H1 (cell line): Measurements from ENCODE around the gene PDZRN3. TPM values are rescaled to one million over a fixed set of nuclear protein-coding genes. Genes with fewer than 3 reads are reported as not detected.

Experiments used
- CTCF ChIA-PET: fragments of 300-600 bp; sonication (Branson Sonifier 250); formaldehyde crosslinking; loops from one replicate; lab custom pipeline; 2021; ENCODE audit not compliant: partially characterized antibody; lab: Charles Lee
- POLR2A ChIA-PET: fragments of 300-600 bp; sonication (Branson Sonifier 250); formaldehyde crosslinking; loops from one replicate; lab custom pipeline; 2021; ENCODE audit warnings: inconsistent platforms; ENCODE audit not compliant: partially characterized antibody; lab: Charles Lee
- DNase-seq, 2 experiments: peaks; one replicate each; pipeline versions ENCODE4 v3.0.0 to v3.0.0-alpha.2; 2010 to 2022; ENCODE audit warnings: low spot score in 2 of 2, low read depth in 1 of 2, mixed read lengths in 1 of 2
- FAIRE-seq: peaks from 2 replicates; lab custom pipeline; 2011; peaks lifted over from hg19 to GRCh38; lab: Jason Lieb, UNC
- H2AFZ ChIP-seq: 2 replicates; pipeline ENCODE4 v1.8.1; 2012; ENCODE audit warnings: low read length, inconsistent platforms
- H2AK5ac ChIP-seq: 2 replicates; pipeline ENCODE4 v1.6.1; 2013; ENCODE audit warnings: low read depth, low read length
- H2BK120ac ChIP-seq: replicated peaks from 2 replicates; pipeline ENCODE3; 2013; ENCODE audit warnings: low read depth, low read length, inconsistent platforms
- H2BK12ac ChIP-seq: 2 replicates; pipeline ENCODE4 v1.6.1; 2013; ENCODE audit warnings: low read depth, low read length
- H2BK15ac ChIP-seq: 2 replicates; pipeline ENCODE4 v1.6.1; 2013; ENCODE audit warnings: low read length
- H2BK20ac ChIP-seq: 2 replicates; pipeline ENCODE4 v1.6.1; 2013; ENCODE audit warnings: low read length
- H2BK5ac ChIP-seq: 2 replicates; pipeline ENCODE4 v1.6.1; 2013; ENCODE audit warnings: low read depth, low read length
- H3K14ac ChIP-seq: 2 replicates; pipeline ENCODE4 v1.6.1; 2013; ENCODE audit warnings: inconsistent platforms; ENCODE audit not compliant: insufficient read length
- H3K18ac ChIP-seq: 2 replicates; pipeline ENCODE4 v1.6.1; 2013; ENCODE audit warnings: low read length; ENCODE audit errors: extremely low read depth
- H3K23ac ChIP-seq: 2 replicates; pipeline ENCODE4 v1.6.1; 2013; ENCODE audit warnings: inconsistent platforms; ENCODE audit not compliant: insufficient read length
- H3K23me2 ChIP-seq: 2 replicates; pipeline ENCODE4 v1.6.1; 2013; ENCODE audit warnings: low read depth, low read length
- H3K27ac ChIP-seq: 2 replicates; pipeline ENCODE4 v1.6.1; 2011; ENCODE audit warnings: low read depth, low read length, inconsistent platforms
- H3K27me3 ChIP-seq, 4 experiments: replicated peaks in 1 of 4; 1 replicate in 1 of 4; 2 replicates in 3 of 4; pipeline versions ENCODE4 v1.6.1 to v1.8.1; 2011 to 2013; ENCODE audit warnings: low read length in 3 of 4, mild to moderate bottlenecking in 3 of 4, inconsistent platforms in 2 of 4, mixed read lengths in 2 of 4, moderate library complexity in 1 of 4; ENCODE audit not compliant: control insufficient read depth in 3 of 4, insufficient read depth in 3 of 4; ENCODE audit errors: extremely low read depth in 1 of 4
- H3K36me3 ChIP-seq, 4 experiments: 2 replicates each; pipeline versions ENCODE4 v1.6.1 to v1.8.1; 2011 to 2013; ENCODE audit warnings: mild to moderate bottlenecking in 4 of 4, low read length in 3 of 4, moderate library complexity in 2 of 4, control low read depth in 1 of 4, inconsistent platforms in 1 of 4; ENCODE audit not compliant: insufficient read depth in 4 of 4, control insufficient read depth in 2 of 4
- H3K4ac ChIP-seq: replicated peaks from 2 replicates; pipeline ENCODE3; 2013; ENCODE audit warnings: low read length, low read depth, mixed read lengths, inconsistent platforms; ENCODE audit not compliant: insufficient read length
- H3K4me1 ChIP-seq, 4 experiments: replicated peaks in 1 of 4; 1 replicate in 1 of 4; 2 replicates in 3 of 4; pipeline versions ENCODE4 v1.6.1 to v1.8.1; 2011 to 2013; ENCODE audit warnings: low read length in 3 of 4, inconsistent platforms in 2 of 4, mixed read lengths in 1 of 4; ENCODE audit not compliant: insufficient read depth in 4 of 4, control insufficient read depth in 3 of 4
- H3K4me2 ChIP-seq, 2 experiments: 2 replicates each; pipeline versions ENCODE4 v1.6.1 to v1.8.1; 2011 to 2013; ENCODE audit warnings: low read depth in 2 of 2, low read length in 2 of 2, control low read depth in 1 of 2, inconsistent platforms in 1 of 2, mild to moderate bottlenecking in 1 of 2; ENCODE audit not compliant: insufficient read depth in 1 of 2
- H3K4me3 ChIP-seq, 4 experiments: fragments of 200-600, 300-600 bp in 1 of 4; sonication (generic), shearing (Covaris generic), sonication (Bioruptor Twin) in 1 of 4; 2 replicates each; pipeline versions ENCODE4 v1.5.1 to v1.8.1; 2011 to 2016; ENCODE audit warnings: low read length in 4 of 4, low read depth in 3 of 4, control low read depth in 2 of 4, inconsistent platforms in 2 of 4, mild to moderate bottlenecking in 2 of 4, mixed read lengths in 1 of 4, moderate library complexity in 1 of 4; ENCODE audit not compliant: insufficient read depth in 2 of 4; ENCODE audit errors: extremely low read depth in 1 of 4
- H3K56ac ChIP-seq: replicated peaks from 2 replicates; pipeline ENCODE3; 2013; ENCODE audit warnings: low read depth, mild to moderate bottlenecking, mixed read lengths, low read length, inconsistent platforms; ENCODE audit not compliant: insufficient read length
- H3K79me1 ChIP-seq: 2 replicates; pipeline ENCODE4 v1.6.1; 2013; ENCODE audit warnings: low read depth, low read length, control low read depth
- H3K79me2 ChIP-seq, 2 experiments: 2 replicates each; pipeline versions ENCODE4 v1.6.1 to v1.8.1; 2012 to 2013; ENCODE audit warnings: low read length in 2 of 2, mild to moderate bottlenecking in 2 of 2, inconsistent platforms in 1 of 2; ENCODE audit not compliant: insufficient read depth in 2 of 2, control insufficient read depth in 1 of 2
- H3K9ac ChIP-seq, 4 experiments: replicated peaks in 1 of 4; 1 replicate in 1 of 4; 2 replicates in 3 of 4; pipeline versions ENCODE4 v1.6.1 to v1.8.1; 2011 to 2013; ENCODE audit warnings: low read depth in 3 of 4, low read length in 3 of 4, control low read depth in 2 of 4, mild to moderate bottlenecking in 2 of 4, moderate library complexity in 2 of 4, inconsistent platforms in 1 of 4; ENCODE audit errors: extremely low read depth in 1 of 4
- H3K9me3 ChIP-seq, 2 experiments: 2 replicates each; pipeline versions ENCODE4 v1.6.1 to v1.8.1; 2012 to 2013; ENCODE audit warnings: mild to moderate bottlenecking in 2 of 2, moderate library complexity in 2 of 2, control low read depth in 1 of 2, inconsistent platforms in 1 of 2, low read depth in 1 of 2, low read length in 1 of 2, mixed read lengths in 1 of 2; ENCODE audit not compliant: insufficient read depth in 2 of 2
- H4K20me1 ChIP-seq, 2 experiments: replicated peaks in 1 of 2; 2 replicates each; pipeline versions ENCODE3 to v1.8.1; 2011 to 2013; ENCODE audit warnings: inconsistent platforms in 2 of 2, low read length in 2 of 2, mild to moderate bottlenecking in 1 of 2; ENCODE audit not compliant: insufficient read depth in 2 of 2, control insufficient read depth in 1 of 2
- H4K5ac ChIP-seq: 2 replicates; pipeline ENCODE4 v1.6.1; 2013; ENCODE audit warnings: low read length, low read depth, mixed read lengths, inconsistent platforms; ENCODE audit not compliant: insufficient read length
- H4K8ac ChIP-seq: 2 replicates; pipeline ENCODE4 v1.8.0; 2013; ENCODE audit warnings: mild to moderate bottlenecking, moderate library complexity, low read length, inconsistent platforms; ENCODE audit not compliant: insufficient read depth; ENCODE audit errors: extremely low read depth
- H4K91ac ChIP-seq: replicated peaks from 2 replicates; pipeline ENCODE3; 2013; ENCODE audit warnings: low read length, mixed read lengths, inconsistent platforms; ENCODE audit not compliant: insufficient read length
- BACH1 ChIP-seq: IDR thresholded peaks from 2 replicates; pipeline ENCODE4 v1.6.1; 2012; ENCODE audit warnings: low read length, improper control_type of control experiment
- GABPA ChIP-seq: IDR thresholded peaks from 2 replicates; pipeline ENCODE4 v1.6.1; 2011; ENCODE audit warnings: mild to moderate bottlenecking, low read length, moderate library complexity, borderline replicate concordance; ENCODE audit not compliant: insufficient read depth
- WGBS, 2 experiments: shearing (Covaris generic) in 1 of 2; methylation state at CpG; one replicate each; pipeline versions ENCODE4 v1.1.6 to v1.1.7; 2013 to 2015; ENCODE audit warnings: low lambda C conversion rate in 2 of 2, mixed read lengths in 2 of 2, inconsistent platforms in 1 of 2, low coverage in 1 of 2, missing lambda C conversion rate in 1 of 2; ENCODE audit not compliant: insufficient replicate concordance in 2 of 2, insufficient coverage in 1 of 2, insufficient read length in 1 of 2; ENCODE audit errors: extremely low coverage in 1 of 2, missing lambda C conversion rate in 1 of 2; 5-methylcytosine and 5-hydroxymethylcytosine counted together
- polyA plus RNA-seq, 7 experiments: library from polyadenylated mRNA; depleted of rRNA in 3 of 7; stranded (reverse) in 5 of 7; unstranded in 2 of 7; fragments of >200 nt in 5 of 7; fragments of 200-250 nt in 2 of 7; gene quantifications; 1 replicate in 5 of 7; 2 replicates in 1 of 7; 4 replicates in 1 of 7; pipeline versions ENCODE4 v1.2.1 to v1.2.3, GENCODE V29; 2011 to 2013; ENCODE audit warnings: missing spikeins in 2 of 7, mixed read lengths in 2 of 7
- total RNA-seq: library from RNA; stranded (reverse); fragmentation: NEBNext Ultra II Directional; extraction: Animal tissue kit (Norgen Biotek cat#: 25700); gene quantifications from 2 replicates; pipeline ENCODE4 v1.2.1, GENCODE V29; 2021

The PDZRN3 gene
- total and polyA plus RNA-seq, 2 of the 8 experiments (the other 6 are each of a cell fraction or from before 2014, with no cell fraction given) = 4.2 to 20.5 TPM

DNA sequence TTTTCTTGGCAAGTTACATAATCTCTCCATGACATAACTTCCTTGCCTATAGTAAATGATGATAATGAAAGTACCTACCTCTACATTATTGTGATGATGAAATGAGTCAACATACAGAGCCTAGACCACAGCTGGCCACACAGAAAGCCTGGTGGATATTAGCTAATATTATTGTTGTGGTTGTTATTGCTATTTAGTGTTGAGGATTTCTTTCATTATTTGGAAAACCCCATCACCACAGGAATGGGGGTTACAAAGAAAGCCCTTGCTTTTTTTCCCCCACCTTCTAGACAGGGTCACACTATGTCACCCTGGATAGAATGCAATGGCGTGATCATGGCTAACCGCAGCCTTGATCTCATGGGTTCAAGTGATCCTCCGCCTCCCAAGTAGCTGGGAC lies 125.0 kb downstream of the PDZRN3 start:
- no peaks in the 10 kb centered on the region for H3K9me3 ChIP-seq
- no peak overlapping the region for H3K4ac ChIP-seq
- no peak overlapping the region for H3K56ac ChIP-seq
- FAIRE-seq = no peak
- no peak overlapping the region for H3K23ac ChIP-seq
- H4K91ac ChIP-seq = no peak overlapping the region
- no peak overlapping the region for H3K14ac ChIP-seq
- no peak overlapping the region for H2BK12ac ChIP-seq
- H3K4me3 ChIP-seq = no peak overlapping the region
- no peak overlapping the region for H3K18ac ChIP-seq
- H4K20me1 ChIP-seq = no peaks in the 10 kb centered on the region
- H2AFZ ChIP-seq = no peak overlapping the region
- no peak overlapping the region for H4K8ac ChIP-seq
- H3K27me3 ChIP-seq = no peaks in the 10 kb centered on the region
- no peak overlapping the region for H2BK120ac ChIP-seq
- no peak overlapping the region for H3K4me2 ChIP-seq
- H3K79me2 ChIP-seq = no peaks in the 10 kb centered on the region
- 95% methylated on average over 3 of the region's 3 CpGs; no CpG with 5 or more reads in 1 of the 2 experiments for WGBS, 2 experiments
- no peaks in the 10 kb centered on the region for H3K36me3 ChIP-seq
- no peak overlapping the region for H3K27ac ChIP-seq
- TF ChIP-seq BACH1 = no peak
- TF ChIP-seq GABPA = no peak
- peaks cover 0 to 2% (median 1%) of the 10 kb centered on the region in 4 experiments; a peak in 3 of 7 replicates for H3K4me1 ChIP-seq
- no peaks in the 10 kb centered on the region for H3K23me2 ChIP-seq
- no peak overlapping the region for H4K5ac ChIP-seq
- H2BK15ac ChIP-seq = no peak overlapping the region
- POLR2A ChIA-PET = no interaction called here
- no peaks in the 10 kb centered on the region for H3K79me1 ChIP-seq
- no peak overlapping the region for H3K9ac ChIP-seq
- no peak overlapping the region for H2BK20ac ChIP-seq
- CTCF ChIA-PET = interaction anchor here (0.9 to 4.1 kb wide), 8 partner anchors 9 to 399 kb away, joined by 3 to 26 read pairs (median 6); no protein-coding TSS in a partner anchor
- no peak for DNase-seq
- no peak overlapping the region for H2BK5ac ChIP-seq
- no peak overlapping the region for H2AK5ac ChIP-seq
